Skin epidermis (tissue), 12 donors: Measurements from ENCODE around the gene LIPI.
A peak's percentile ranks its signal among the peaks of the same experiment; 100 is the strongest.
"Not testable (repeated sequence)": the region's sequence is repeated elsewhere in the genome, so short reads cannot be mapped to it uniquely, and the experiment has no call there.

Experiments
- H3K27ac ChIP-seq, 21 experiments: fragments of 200-600 bp; sonication (generic) in 11 of 21; one replicate each; pipeline ENCODE4 v1.5.0; 2020; ENCODE audit warnings: mild to moderate bottlenecking in 3 of 21, inconsistent platforms in 2 of 21, moderate library complexity in 2 of 21
- H3K4me3 ChIP-seq, 7 experiments: fragments of 200-600 bp; sonication (generic) in 2 of 7; one replicate each; pipeline ENCODE4 v1.5.0; 2020; ENCODE audit warnings: inconsistent platforms in 2 of 7, mild to moderate bottlenecking in 2 of 7, moderate library complexity in 1 of 7

LIPI gene

GRCh38 chr21:14076143-14076806 lies 134.5 kb downstream of the LIPI start:
- H3K27ac ChIP-seq: no peak overlapping the region
- H3K4me3 ChIP-seq: no peak overlapping the region

GRCh38 chr21:14075346-14076142 lies 135.2 kb downstream of the LIPI start:
- no peak overlapping the region for H3K27ac ChIP-seq
- no peak overlapping the region for H3K4me3 ChIP-seq

GRCh38 chr21:14074177-14074576 lies 136.6 kb downstream of the LIPI start:
- Histone ChIP-seq H3K4me3 (no peak overlapping the region), H3K27ac (no peak overlapping the region)

GRCh38 chr21:14073615-14074014 lies 137.1 kb downstream of the LIPI start:
- H3K27ac ChIP-seq: no peak overlapping the region
- H3K4me3 ChIP-seq: no peak overlapping the region

GRCh38 chr21:14072761-14073535 lies 137.8 kb downstream of the LIPI start:
- Histone ChIP-seq H3K27ac (no peak overlapping the region), H3K4me3 (no peak overlapping the region)

GRCh38 chr21:14071902-14072734 lies 138.6 kb downstream of the LIPI start:
- Histone ChIP-seq H3K27ac (no peak overlapping the region), H3K4me3 (no peak overlapping the region)

GRCh38 chr21:14070968-14071367 lies 139.8 kb downstream of the LIPI start:
- Histone ChIP-seq H3K4me3 (no peak overlapping the region), H3K27ac (no peak overlapping the region)

GRCh38 chr21:14070049-14070893 lies 140.5 kb downstream of the LIPI start:
- H3K27ac ChIP-seq: no peak overlapping the region

GRCh38 chr21:14064296-14064645 lies 146.5 kb downstream of the LIPI start:
- Histone ChIP-seq H3K4me3 (no peak overlapping the region), H3K27ac (peak overlapping the region in 2 of 21 experiments; percentile 41 to 60)

More at GRCh38 chr21:14070049-14070893, 140.5 kb downstream of the LIPI start:
- H3K4me3 ChIP-seq: no peak overlapping the region

- peak overlapping the region in 2 of 21 experiments; percentile 41 to 60 for H3K27ac ChIP-seq
- H3K4me3 ChIP-seq: not testable (repeated sequence)
Observed at GRCh38 chr21:14063620-14064295, 147.0 kb downstream of the LIPI start.

- not testable (repeated sequence) for H3K27ac ChIP-seq, H3K4me3 ChIP-seq
Observed at GRCh38 chr21:14062684-14063083, 148.1 kb downstream of the LIPI start.

GRCh38 chr21:14061820-14062219 lies 148.9 kb downstream of the LIPI start:
- not testable (repeated sequence) for H3K4me3 ChIP-seq, H3K27ac ChIP-seq

GRCh38 chr21:14058995-14059627 lies 151.6 kb downstream of the LIPI start:
- not testable (repeated sequence) for H3K4me3 ChIP-seq, H3K27ac ChIP-seq
